ENCODE data around the gene SGMS2. TPM values are rescaled to one million over a fixed set of nuclear protein-coding genes. Genes with fewer than 3 reads are reported as not detected.
"Not testable (repeated sequence)": the region's sequence is repeated elsewhere in the genome, so short reads cannot be mapped to it uniquely, and the experiment has no call there.

SGMS2 gene
- total RNA-seq, 2 donors from 2014 or later, result 0.50 to 0.62 TPM

DNA sequence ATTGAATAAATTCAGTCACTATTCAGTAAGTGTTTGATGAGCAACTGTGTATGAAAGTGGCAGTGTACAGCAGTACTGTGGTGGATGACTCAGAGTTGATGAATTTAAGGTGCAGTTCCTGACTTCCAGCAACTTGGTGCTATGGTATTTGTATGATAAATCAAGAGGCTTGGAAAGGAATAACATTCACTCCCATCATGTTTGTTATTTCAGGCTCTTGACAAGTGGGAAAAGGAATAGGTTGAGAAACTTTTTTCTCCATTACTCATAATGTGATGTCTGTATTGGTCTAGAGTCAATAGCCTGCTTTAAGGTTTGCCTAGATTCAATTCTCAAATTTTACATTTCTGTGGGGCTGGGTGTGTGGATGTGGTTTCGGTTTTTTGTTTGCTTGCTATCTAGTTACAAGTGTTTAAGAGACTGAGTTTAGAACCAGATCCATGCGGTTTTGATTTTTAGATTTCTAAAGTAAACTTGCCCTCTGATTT, 71.5 kb downstream of the SGMS2 start:
- Mint-ChIP-seq H3K4me3 (no peak overlapping the region), H3K27me3 (peaks cover 8 to 15% of the 10 kb centered on the region in 2 donors), H3K27ac (no peak overlapping the region), H3K4me1 (ENCODE audit: low read depth in 2 of 2) (no peaks in the 10 kb centered on the region), H3K36me3 (no peaks in the 10 kb centered on the region), H3K9me3 (no peaks in the 10 kb centered on the region)
- DNase-seq (ENCODE audit: low spot score) (no peak), ATAC-seq (peak in 1 of 2 donors; percentile 70)

DNA sequence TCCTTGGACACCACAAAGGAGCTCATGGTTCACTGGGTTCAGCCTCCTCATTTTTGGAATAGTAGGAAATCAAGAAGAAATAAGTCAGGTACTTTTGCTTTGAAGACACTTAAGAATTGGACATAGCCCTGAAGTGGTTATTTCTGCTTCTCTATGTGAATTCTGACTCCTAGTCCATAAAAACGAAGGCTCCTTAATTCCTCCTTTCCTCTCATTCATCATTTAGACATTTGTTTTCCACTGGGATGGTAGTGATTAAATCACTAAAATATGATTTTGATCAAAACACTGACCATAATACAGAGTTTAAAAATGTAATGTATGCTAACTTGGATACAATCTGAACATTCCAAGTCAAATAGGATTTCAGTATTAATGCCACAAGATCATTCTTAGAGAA, 71.9 kb downstream of the SGMS2 start:
- peaks cover 5 to 15% of the 10 kb centered on the region in 2 donors for H3K27me3 Mint-ChIP-seq
- DNase-seq (ENCODE audit: low spot score) (no peak), ATAC-seq (no peak)
- no peak overlapping the region for H3K4me3 Mint-ChIP-seq
- H3K9me3 Mint-ChIP-seq, result no peaks in the 10 kb centered on the region
- no peaks in the 10 kb centered on the region for H3K36me3 Mint-ChIP-seq
- no peak overlapping the region for H3K27ac Mint-ChIP-seq
- H3K4me1 Mint-ChIP-seq (ENCODE audit: low read depth in 2 of 2), result no peaks in the 10 kb centered on the region

DNA sequence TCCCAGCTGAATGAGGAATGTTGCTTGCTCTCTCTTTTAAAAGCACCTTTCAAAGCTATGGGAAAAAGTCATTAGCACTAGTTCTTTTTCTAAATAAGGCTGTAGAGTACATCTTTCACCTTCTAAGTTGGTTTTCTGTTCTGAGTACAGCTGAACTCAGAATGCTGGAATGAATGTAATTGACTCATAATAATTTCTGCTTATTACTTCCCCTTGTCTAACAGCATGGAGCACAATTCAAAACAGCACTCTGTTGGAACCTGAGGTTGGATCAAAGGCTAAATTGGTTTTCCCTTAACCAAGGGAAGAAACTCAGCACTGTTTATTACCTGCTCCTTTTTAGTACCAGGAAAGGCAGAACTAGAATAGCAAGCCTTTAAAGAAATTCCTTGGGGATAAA, 73.1 kb downstream of the SGMS2 start:
- H3K36me3 Mint-ChIP-seq, result no peaks in the 10 kb centered on the region
- H3K27me3 Mint-ChIP-seq, result peaks cover 5 to 23% of the 10 kb centered on the region in 2 donors
- DNase-seq (ENCODE audit: low spot score) (no peak), ATAC-seq (no peak)
- H3K4me3 Mint-ChIP-seq, result no peak overlapping the region
- no peak overlapping the region for H3K27ac Mint-ChIP-seq
- H3K4me1 Mint-ChIP-seq (ENCODE audit: low read depth in 2 of 2), result no peaks in the 10 kb centered on the region
- H3K9me3 Mint-ChIP-seq, result no peaks in the 10 kb centered on the region

DNA sequence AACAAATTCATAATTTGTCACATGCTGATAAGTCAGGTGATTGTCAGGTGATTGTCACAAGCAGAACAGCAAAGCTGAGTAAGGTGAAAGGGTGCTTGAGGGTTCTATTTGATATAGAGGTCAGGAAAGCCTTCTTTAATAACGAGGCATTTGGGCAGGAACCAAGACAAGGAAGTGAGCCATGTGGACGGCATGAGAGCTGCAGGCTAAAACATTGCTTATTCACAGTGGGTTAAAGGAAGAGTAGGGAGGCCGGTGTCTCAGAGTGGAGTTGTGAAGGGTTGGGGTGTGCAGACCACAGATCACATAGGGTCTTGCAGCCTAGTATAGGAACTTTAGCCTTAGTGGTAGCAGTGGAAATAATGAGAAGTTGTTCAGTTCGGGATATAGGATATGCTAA, 75.3 kb downstream of the SGMS2 start:
- ATAC-seq (no peak), DNase-seq (ENCODE audit: low spot score) (no peak)
- peaks cover 7% of the 10 kb centered on the region for H3K36me3 Mint-ChIP-seq
- no peak overlapping the region for H3K4me3 Mint-ChIP-seq
- H3K27ac Mint-ChIP-seq, result no peak overlapping the region
- peaks cover 0 to 3% of the 10 kb centered on the region in 2 donors for H3K4me1 Mint-ChIP-seq (ENCODE audit: low read depth in 2 of 2)
- peaks cover 6 to 30% of the 10 kb centered on the region in 2 donors for H3K27me3 Mint-ChIP-seq
- H3K9me3 Mint-ChIP-seq, result no peaks in the 10 kb centered on the region

DNA sequence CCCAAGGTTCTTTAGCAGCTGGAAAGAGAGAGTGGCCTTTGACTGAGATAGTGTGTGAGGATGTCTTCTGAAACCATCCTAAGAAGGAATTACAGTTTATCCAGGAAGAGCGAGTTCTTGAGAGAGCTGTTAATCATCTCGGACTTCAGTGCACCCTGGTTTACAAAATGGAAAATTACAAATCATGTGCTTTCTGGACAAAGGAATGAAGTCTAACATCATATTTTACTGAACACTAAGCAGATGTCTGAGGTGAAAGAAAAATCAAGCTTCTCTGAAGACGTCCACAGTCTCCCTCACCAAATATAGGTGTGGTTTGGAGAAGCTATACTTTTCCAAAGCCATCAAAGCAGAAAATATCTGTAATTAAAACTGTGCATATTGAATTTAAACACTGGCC, 75.8 kb downstream of the SGMS2 start:
- ATAC-seq (no peak), DNase-seq (ENCODE audit: low spot score) (no peak)
- H3K36me3 Mint-ChIP-seq, result peaks cover 7% of the 10 kb centered on the region
- peaks cover 3 to 27% of the 10 kb centered on the region in 2 donors for H3K27me3 Mint-ChIP-seq
- H3K4me1 Mint-ChIP-seq (ENCODE audit: low read depth in 2 of 2), result peaks cover 0 to 3% of the 10 kb centered on the region in 2 donors
- H3K9me3 Mint-ChIP-seq, result no peaks in the 10 kb centered on the region
- no peak overlapping the region for H3K4me3 Mint-ChIP-seq
- no peak overlapping the region for H3K27ac Mint-ChIP-seq

DNA sequence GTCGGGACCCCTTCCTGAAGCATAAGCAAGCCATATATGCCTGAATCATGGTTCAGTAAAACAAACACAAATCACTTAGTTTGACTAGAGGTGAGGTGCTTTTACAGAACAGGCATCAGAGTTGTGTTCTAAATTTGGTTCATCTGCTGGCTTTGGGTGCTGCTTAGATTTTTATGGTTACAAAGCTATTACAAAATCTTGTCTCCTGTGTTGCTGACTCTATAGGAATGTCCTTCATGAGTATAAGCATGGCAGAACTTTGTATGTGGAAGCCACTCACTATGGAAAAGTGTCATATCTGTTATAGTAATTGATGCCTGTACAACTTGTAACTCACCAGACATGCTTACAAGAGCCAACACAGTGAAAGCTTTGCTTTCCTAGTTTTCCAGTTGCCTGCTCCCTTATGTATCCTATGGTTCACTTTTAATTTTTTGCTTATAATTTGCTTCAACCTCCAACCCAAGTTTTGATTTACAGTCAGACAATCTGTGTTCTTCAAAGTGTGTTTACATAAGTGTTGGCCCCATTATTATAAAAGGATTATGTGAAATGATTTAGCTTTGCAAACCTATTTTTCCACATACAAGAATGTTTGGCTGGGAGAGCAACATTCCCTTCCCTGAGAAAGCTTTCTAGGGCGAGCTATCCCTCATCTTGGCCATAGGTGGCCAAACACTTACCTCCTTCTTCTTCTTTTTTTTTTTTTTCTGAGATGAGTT, 76.6 kb downstream of the SGMS2 start:
- no peak for DNase-seq (ENCODE audit: low spot score)
- H3K27ac Mint-ChIP-seq, result no peak overlapping the region
- H3K27me3 Mint-ChIP-seq, result peaks cover 3 to 27% of the 10 kb centered on the region in 2 donors
- H3K36me3 Mint-ChIP-seq, result peaks cover 7% of the 10 kb centered on the region
- no peaks in the 10 kb centered on the region for H3K9me3 Mint-ChIP-seq
- H3K4me1 Mint-ChIP-seq (ENCODE audit: low read depth in 2 of 2), result peaks cover 0 to 3% of the 10 kb centered on the region in 2 donors
- no peak for ATAC-seq
- no peak overlapping the region for H3K4me3 Mint-ChIP-seq

DNA sequence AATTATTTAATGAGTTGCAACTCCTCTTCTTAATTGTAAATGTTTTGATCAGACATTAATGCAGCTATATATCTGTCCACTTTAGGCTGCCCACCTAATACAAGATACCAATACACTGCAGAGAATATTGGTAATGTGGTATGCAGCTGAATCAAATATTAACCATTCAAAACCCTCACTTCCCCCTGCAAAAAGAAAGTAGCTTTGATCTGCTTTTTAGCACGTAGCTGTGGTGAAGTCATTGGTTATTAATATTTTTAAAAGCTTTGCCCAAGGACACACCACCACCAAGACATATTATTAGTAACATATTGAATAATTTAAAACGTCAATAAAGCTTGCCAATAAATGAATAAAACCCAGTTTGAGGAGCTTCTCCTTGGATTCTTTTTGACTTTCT, 78.0 kb downstream of the SGMS2 start:
- ATAC-seq (no peak), DNase-seq (ENCODE audit: low spot score) (no peak)
- no peaks in the 10 kb centered on the region for H3K9me3 Mint-ChIP-seq
- H3K36me3 Mint-ChIP-seq, result peaks cover 7% of the 10 kb centered on the region
- H3K4me3 Mint-ChIP-seq, result no peak overlapping the region
- H3K4me1 Mint-ChIP-seq (ENCODE audit: low read depth in 2 of 2), result peaks cover 0 to 3% of the 10 kb centered on the region in 2 donors
- H3K27ac Mint-ChIP-seq, result no peak overlapping the region
- H3K27me3 Mint-ChIP-seq, result peaks cover 3 to 27% of the 10 kb centered on the region in 2 donors

DNA sequence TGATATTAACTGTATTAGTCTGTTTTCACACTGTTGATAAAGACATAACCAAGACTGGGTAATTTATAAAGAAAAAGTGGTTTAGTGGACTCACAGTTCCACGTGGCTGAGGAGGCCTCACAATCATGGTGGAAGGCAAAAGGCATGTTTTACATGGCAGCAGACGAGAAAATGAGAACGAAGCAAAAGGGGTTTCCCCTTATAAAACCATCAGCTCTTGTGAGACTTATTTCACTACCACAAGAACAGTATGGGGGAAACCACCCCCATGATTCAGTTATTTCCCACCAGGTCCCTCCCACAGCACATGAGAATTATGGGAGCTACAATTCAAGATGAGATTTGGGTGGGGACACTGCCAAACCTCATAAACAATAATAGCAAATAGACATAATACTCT, 80.3 kb downstream of the SGMS2 start:
- peaks cover 5 to 31% of the 10 kb centered on the region in 2 donors for H3K27me3 Mint-ChIP-seq
- H3K36me3 Mint-ChIP-seq; ATAC-seq; H3K9me3 Mint-ChIP-seq; DNase-seq (ENCODE audit: low spot score); H3K27ac Mint-ChIP-seq; H3K4me3 Mint-ChIP-seq; H3K4me1 Mint-ChIP-seq (ENCODE audit: low read depth in 2 of 2): not testable (repeated sequence)

DNA sequence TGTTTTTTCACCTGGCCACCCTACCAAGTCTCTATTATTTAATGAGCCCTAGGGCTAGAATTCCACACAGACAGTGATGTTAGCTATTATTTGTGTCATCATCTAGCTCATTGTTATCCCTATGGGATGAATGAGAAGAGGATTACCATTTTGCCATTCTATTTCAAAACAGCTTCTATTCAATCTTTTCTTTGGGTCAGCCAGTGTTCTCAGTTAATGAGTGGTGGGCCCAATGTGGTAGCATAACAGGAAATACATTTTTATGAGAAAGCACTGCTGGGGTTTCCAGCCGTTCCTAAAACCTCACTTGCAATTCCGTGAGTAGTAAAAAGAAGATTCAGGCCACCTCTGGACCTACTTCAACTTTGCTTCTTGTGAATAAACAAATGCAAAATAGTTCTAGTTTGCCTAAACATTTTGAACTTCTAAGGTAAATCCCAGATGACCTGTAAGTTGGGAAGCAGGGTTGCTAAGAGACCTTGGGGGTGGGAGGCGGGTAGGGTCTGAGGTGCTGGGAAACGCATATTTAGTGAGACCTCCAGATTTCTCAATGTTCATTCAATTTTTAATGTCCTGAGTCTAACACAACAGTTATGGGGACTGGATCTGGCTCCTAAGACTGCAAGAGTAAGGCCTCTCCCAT, 81.8 kb downstream of the SGMS2 start:
- no peak overlapping the region for H3K4me3 Mint-ChIP-seq
- DNase-seq (ENCODE audit: low spot score), result no peak
- no peak for ATAC-seq

DNA sequence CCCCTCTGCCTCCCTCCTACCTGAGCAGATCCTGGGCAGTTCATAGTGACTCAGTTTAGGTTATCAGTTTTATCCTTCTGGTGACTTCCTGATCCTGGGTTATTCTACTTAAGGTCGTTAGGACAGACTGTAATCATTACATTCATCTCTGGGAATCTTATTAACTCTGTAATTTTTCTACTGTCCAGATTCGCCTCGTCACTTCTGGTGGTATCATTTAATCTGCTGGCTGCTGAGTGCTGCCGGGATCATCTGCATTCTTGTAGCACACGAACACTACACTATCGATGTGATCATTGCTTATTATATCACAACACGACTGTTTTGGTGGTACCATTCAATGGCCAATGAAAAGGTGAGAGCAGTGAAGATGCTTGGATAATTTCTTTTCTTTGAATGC, 83.6 kb downstream of the SGMS2 start:
- peaks cover 5 to 27% of the 10 kb centered on the region in 2 donors for H3K27me3 Mint-ChIP-seq
- H3K36me3 Mint-ChIP-seq, result peaks cover 7% of the 10 kb centered on the region
- H3K4me1 Mint-ChIP-seq (ENCODE audit: low read depth in 2 of 2), result peaks cover 4 to 5% of the 10 kb centered on the region in 2 donors
- no peaks in the 10 kb centered on the region for H3K9me3 Mint-ChIP-seq
- DNase-seq (ENCODE audit: low spot score) (no peak), ATAC-seq (no peak)
- H3K4me3 Mint-ChIP-seq, result no peak overlapping the region
- no peak overlapping the region for H3K27ac Mint-ChIP-seq

More for the DNA sequence above, 81.8 kb downstream of the SGMS2 start:
- peaks cover 5 to 36% of the 10 kb centered on the region in 2 donors for H3K27me3 Mint-ChIP-seq
- peaks cover 7% of the 10 kb centered on the region for H3K36me3 Mint-ChIP-seq
- H3K27ac Mint-ChIP-seq, result no peak overlapping the region
- H3K4me1 Mint-ChIP-seq (ENCODE audit: low read depth in 2 of 2), result peaks cover 0 to 3% of the 10 kb centered on the region in 2 donors
- H3K9me3 Mint-ChIP-seq, result no peaks in the 10 kb centered on the region

DNA sequence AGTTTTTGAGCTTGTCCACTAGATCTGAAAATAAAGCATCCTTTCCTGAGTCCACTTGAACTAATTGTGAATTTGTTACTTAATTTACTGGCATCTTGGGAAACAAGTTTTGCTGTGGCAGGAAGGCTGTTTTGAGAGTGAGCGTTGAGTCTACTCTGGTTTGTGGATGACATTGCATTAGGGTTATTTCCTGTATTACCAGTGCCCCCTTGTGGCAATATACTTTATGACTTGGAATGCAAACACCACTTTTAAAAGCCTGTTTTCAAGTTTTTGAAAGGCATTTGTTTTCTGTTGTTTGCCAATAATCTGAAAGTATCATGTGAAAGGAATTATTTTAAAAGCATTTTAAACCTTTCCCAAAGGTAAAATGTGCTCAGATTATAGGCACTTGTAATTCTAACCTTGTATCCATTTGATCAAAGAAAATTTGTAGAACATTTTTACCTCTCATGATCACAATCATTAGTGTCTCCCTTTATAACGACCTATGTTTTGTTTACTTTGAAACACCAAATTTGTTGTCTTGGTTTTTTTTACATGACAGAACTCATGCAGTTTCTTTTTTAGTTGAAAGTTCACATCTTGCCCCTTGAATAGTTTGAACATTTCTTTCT, 88.7 kb downstream of the SGMS2 start:
- H3K4me1 Mint-ChIP-seq (ENCODE audit: low read depth in 2 of 2), result peaks cover 3 to 4% of the 10 kb centered on the region in 2 donors
- peaks cover 3 to 40% of the 10 kb centered on the region in 2 donors for H3K27me3 Mint-ChIP-seq
- peak; percentile 65 for DNase-seq (ENCODE audit: low spot score)
- no peaks in the 10 kb centered on the region for H3K9me3 Mint-ChIP-seq
- no peak overlapping the region for H3K27ac Mint-ChIP-seq
- H3K36me3 Mint-ChIP-seq, result peaks cover under 1% of the 10 kb centered on the region
- H3K4me3 Mint-ChIP-seq, result no peak overlapping the region
- ATAC-seq, result peak; percentile 73 to 74

DNA sequence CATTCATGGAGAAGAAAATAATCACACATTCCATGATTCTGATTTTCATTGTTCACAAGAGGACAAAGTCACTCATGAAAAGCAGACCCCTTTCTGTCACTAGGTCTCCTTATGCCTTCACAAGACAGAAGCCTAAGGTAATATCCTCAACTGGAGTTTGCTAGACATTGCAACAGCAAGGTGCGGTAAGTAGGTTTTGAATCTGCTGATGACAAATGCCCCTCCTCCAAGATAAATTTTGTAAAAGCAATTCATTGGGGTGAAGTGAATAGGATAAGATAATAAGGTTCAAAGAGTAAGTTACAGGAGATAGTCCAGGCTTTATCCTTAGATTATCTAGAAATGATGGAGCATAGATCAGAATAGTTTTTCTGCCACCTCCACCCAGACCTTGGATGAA, 90.5 kb downstream of the SGMS2 start:
- peaks cover 3 to 48% of the 10 kb centered on the region in 2 donors for H3K27me3 Mint-ChIP-seq
- no peak overlapping the region for H3K4me3 Mint-ChIP-seq
- DNase-seq (ENCODE audit: low spot score), result no peak

DNA sequence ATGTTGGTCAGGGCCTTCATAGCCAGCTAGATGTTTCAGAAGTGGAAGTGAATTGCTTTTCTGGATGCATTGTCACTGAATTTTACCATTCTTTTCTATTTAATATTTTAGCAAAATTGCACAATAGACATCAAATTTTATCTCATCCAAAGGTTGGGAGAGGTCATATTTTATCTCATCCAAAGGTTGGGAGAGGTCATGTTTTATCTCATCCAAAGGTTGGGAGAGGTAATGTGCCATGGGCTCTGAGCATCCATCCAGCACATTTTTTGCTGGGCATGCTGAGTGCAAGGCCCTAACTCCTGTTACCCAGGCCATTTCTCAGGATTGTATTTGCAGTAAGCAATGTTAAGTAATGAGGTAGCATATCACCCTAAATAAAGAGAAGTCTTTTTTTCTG, 91.9 kb downstream of the SGMS2 start:
- H3K27me3 Mint-ChIP-seq, result peaks cover 8 to 40% of the 10 kb centered on the region in 2 donors
- H3K4me3 Mint-ChIP-seq, result no peak overlapping the region
- no peaks in the 10 kb centered on the region for H3K9me3 Mint-ChIP-seq
- ATAC-seq (no peak), DNase-seq (ENCODE audit: low spot score) (no peak)
- no peak overlapping the region for H3K27ac Mint-ChIP-seq
- peaks cover 3 to 4% of the 10 kb centered on the region in 2 donors for H3K4me1 Mint-ChIP-seq (ENCODE audit: low read depth in 2 of 2)
- H3K36me3 Mint-ChIP-seq, result peaks cover 15% of the 10 kb centered on the region

More for the DNA sequence above, 90.5 kb downstream of the SGMS2 start:
- H3K4me1 Mint-ChIP-seq (ENCODE audit: low read depth in 2 of 2), result peaks cover 3 to 4% of the 10 kb centered on the region in 2 donors
- no peaks in the 10 kb centered on the region for H3K9me3 Mint-ChIP-seq
- peaks cover 15% of the 10 kb centered on the region for H3K36me3 Mint-ChIP-seq
- no peak for ATAC-seq
- H3K27ac Mint-ChIP-seq, result no peak overlapping the region

DNA sequence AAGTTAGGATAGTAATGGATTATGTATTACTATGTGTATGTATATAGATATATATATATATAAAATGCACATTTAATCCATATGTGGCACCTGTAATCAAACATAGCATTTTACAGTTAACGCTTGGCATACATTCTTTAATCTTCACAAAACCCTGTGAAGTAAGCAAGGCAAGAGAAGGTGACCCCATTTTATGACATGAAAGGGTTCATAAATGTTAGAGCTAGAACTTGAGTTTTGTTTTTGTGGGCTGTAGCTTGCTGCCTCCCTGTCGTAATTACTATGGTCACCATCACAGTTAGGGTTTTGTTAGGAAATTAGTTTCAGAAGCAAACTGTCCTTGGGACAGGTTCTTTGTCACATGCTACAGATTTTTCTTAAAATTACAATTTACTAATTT, 92.8 kb downstream of the SGMS2 start:
- DNase-seq (ENCODE audit: low spot score), result no peak
- peaks cover 15% of the 10 kb centered on the region for H3K36me3 Mint-ChIP-seq
- no peaks in the 10 kb centered on the region for H3K9me3 Mint-ChIP-seq
- H3K4me3 Mint-ChIP-seq, result no peak overlapping the region
- peaks cover 15 to 37% of the 10 kb centered on the region in 2 donors for H3K27me3 Mint-ChIP-seq
- H3K27ac Mint-ChIP-seq, result no peak overlapping the region
- no peak for ATAC-seq
- peaks cover 3 to 4% of the 10 kb centered on the region in 2 donors for H3K4me1 Mint-ChIP-seq (ENCODE audit: low read depth in 2 of 2)
